ENCODE data around the gene ASMT. TPM values are rescaled to one million over a fixed set of nuclear protein-coding genes. Genes with fewer than 3 reads are reported as not detected.
A peak's percentile ranks its signal among the peaks of the same experiment; 100 is the strongest.
"Not testable (repeated sequence)": the region's sequence is repeated elsewhere in the genome, so short reads cannot be mapped to it uniquely, and the experiment has no call there.

ASMT gene
- total RNA-seq, 1 donor: not detected

- H3K4me3 ChIP-seq (ENCODE audit: low read depth, low read length): not testable (repeated sequence)
- peak; percentile 60 for DNase-seq (ENCODE audit: low read depth)
- TF ChIP-seq CTCF (IDR thresholded peaks at IDR 0.05; ENCODE audit: insufficient read depth, low read length): peak; percentile 86
Measured at GRCh38 chrX:1652011-1652811, 37.4 kb downstream of the ASMT start.

- no peak for DNase-seq (ENCODE audit: low read depth)
- no peak overlapping the region for H3K4me3 ChIP-seq (ENCODE audit: low read depth, low read length)
- TF ChIP-seq CTCF (IDR thresholded peaks at IDR 0.05; ENCODE audit: insufficient read depth, low read length): no peak
Measured at GRCh38 chrX:1656379-1656778, 41.5 kb downstream of the ASMT start.

GRCh38 chrX:1657367-1658070, 42.7 kb downstream of the ASMT start:
- DNase-seq (ENCODE audit: low read depth): peak; percentile 16
- TF ChIP-seq CTCF (IDR thresholded peaks at IDR 0.05; ENCODE audit: insufficient read depth, low read length): no peak
- no peak overlapping the region for H3K4me3 ChIP-seq (ENCODE audit: low read depth, low read length)

GRCh38 chrX:1658071-1658491, 43.2 kb downstream of the ASMT start:
- TF ChIP-seq CTCF (IDR thresholded peaks at IDR 0.05; ENCODE audit: insufficient read depth, low read length): no peak
- DNase-seq (ENCODE audit: low read depth): no peak
- H3K4me3 ChIP-seq (ENCODE audit: low read depth, low read length): no peak overlapping the region

GRCh38 chrX:1659664-1660461, 45.0 kb downstream of the ASMT start:
- DNase-seq (ENCODE audit: low read depth): no peak
- no peak overlapping the region for H3K4me3 ChIP-seq (ENCODE audit: low read depth, low read length)
- TF ChIP-seq CTCF (IDR thresholded peaks at IDR 0.05; ENCODE audit: insufficient read depth, low read length): no peak

- H3K4me3 ChIP-seq (ENCODE audit: low read depth, low read length): no peak overlapping the region
- no peak for DNase-seq (ENCODE audit: low read depth)
- TF ChIP-seq CTCF (IDR thresholded peaks at IDR 0.05; ENCODE audit: insufficient read depth, low read length): no peak
Measured at GRCh38 chrX:1661048-1661921, 46.4 kb downstream of the ASMT start.

Measured in fibroblast of the aortic adventitia (primary cell).